CD4-positive, alpha-beta memory T cell (primary cell): Measurements from ENCODE around the gene DNAH6. TPM values are rescaled to one million over a fixed set of nuclear protein-coding genes. Genes with fewer than 3 reads are reported as not detected.

Experiments
- CTCF ChIA-PET: fragments of 350-600 bp; sonication (Branson Sonifier 250); formaldehyde crosslinking; loops from one replicate; lab custom pipeline; 2021; ENCODE audit warnings: inconsistent platforms; ENCODE audit not compliant: partially characterized antibody; lab: Charles Lee
- POLR2A ChIA-PET: fragments of 350-600 bp; sonication (Branson Sonifier 250); formaldehyde crosslinking; loops from one replicate; lab custom pipeline; 2021; ENCODE audit not compliant: partially characterized antibody; lab: Charles Lee
- DNase-seq, 5 donors: peaks; one replicate each; pipeline versions ENCODE4 v3.0.0 to v3.0.0-alpha.2; 2020 to 2022; ENCODE audit warnings: mixed read lengths in 1 of 5
- H3K27ac ChIP-seq: one replicate; pipeline ENCODE4 v1.7.0; 2013; ENCODE audit warnings: low read depth, low read length
- H3K27me3 ChIP-seq: 2 replicates; pipeline ENCODE4 v1.7.0; 2013; ENCODE audit warnings: mild to moderate bottlenecking, low read length, moderate library complexity; ENCODE audit not compliant: insufficient read depth
- H3K36me3 ChIP-seq: 2 replicates; pipeline ENCODE4 v1.7.0; 2013; ENCODE audit warnings: mild to moderate bottlenecking, low read length, moderate library complexity; ENCODE audit not compliant: insufficient read depth
- H3K4me1 ChIP-seq: 2 replicates; pipeline ENCODE4 v1.7.0; 2013; ENCODE audit warnings: mild to moderate bottlenecking, low read length, moderate library complexity; ENCODE audit not compliant: insufficient read depth
- H3K4me3 ChIP-seq, 2 donors: one replicate each; pipeline ENCODE4 v1.7.0; 2013; ENCODE audit warnings: low read length in 2 of 2, mild to moderate bottlenecking in 1 of 2
- H3K9me3 ChIP-seq, 2 donors: one replicate each; pipeline ENCODE4 v1.7.0; 2013; ENCODE audit warnings: low read length in 2 of 2, control low read depth in 1 of 2; ENCODE audit not compliant: control insufficient read depth in 1 of 2
- H3K27ac Mint-ChIP-seq, 7 donors: one replicate each; pipeline ENCODE4 v1.8.0; 2020 to 2021; ENCODE audit warnings: mixed read lengths in 7 of 7, mild to moderate bottlenecking in 6 of 7, inconsistent platforms in 3 of 7, moderate library complexity in 3 of 7
- H3K27me3 Mint-ChIP-seq, 2 donors: one replicate each; pipeline ENCODE4 v1.8.0; 2020 to 2021; ENCODE audit warnings: mixed read lengths in 2 of 2
- H3K36me3 Mint-ChIP-seq, 2 donors: one replicate each; pipeline ENCODE4 v1.8.0; 2020 to 2021; ENCODE audit warnings: mixed read lengths in 2 of 2, inconsistent platforms in 1 of 2, mild to moderate bottlenecking in 1 of 2
- H3K4me1 Mint-ChIP-seq, 4 donors: one replicate each; pipeline ENCODE4 v1.8.0; 2020 to 2021; ENCODE audit warnings: mixed read lengths in 4 of 4, mild to moderate bottlenecking in 1 of 4
- H3K4me3 Mint-ChIP-seq, 8 donors: one replicate each; pipeline ENCODE4 v1.8.0; 2020 to 2021; ENCODE audit warnings: mixed read lengths in 8 of 8, mild to moderate bottlenecking in 7 of 8, moderate library complexity in 6 of 8, inconsistent platforms in 3 of 8
- H3K9me3 Mint-ChIP-seq, 8 donors: one replicate each; pipeline ENCODE4 v1.8.0; 2020 to 2021; ENCODE audit warnings: mixed read lengths in 8 of 8, mild to moderate bottlenecking in 5 of 8, inconsistent platforms in 3 of 8, moderate library complexity in 1 of 8
- intact Hi-C: fragments of 100-400 bp; cut with micrococcal nuclease; formaldehyde crosslinking; loops from one replicate; pipeline ENCODE4 v1.15.1; 2023
- polyA plus RNA-seq, 2 donors: library from polyadenylated mRNA; unstranded; fragments of 300-500 nt; fragmentation: Illumina TruSeq; gene quantifications; one replicate each; pipeline ENCODE4 v1.2.3, GENCODE V29; 2021
- total RNA-seq, 2 experiments: library from RNA; stranded (reverse); gene quantifications; one replicate each; pipeline ENCODE4 v1.2.3, GENCODE V29; 2021

The DNAH6 gene
- total and polyA plus RNA-seq, 4 experiments from 2014 or later, result 0.22 to 2.9 (median 1.2) TPM

DNA sequence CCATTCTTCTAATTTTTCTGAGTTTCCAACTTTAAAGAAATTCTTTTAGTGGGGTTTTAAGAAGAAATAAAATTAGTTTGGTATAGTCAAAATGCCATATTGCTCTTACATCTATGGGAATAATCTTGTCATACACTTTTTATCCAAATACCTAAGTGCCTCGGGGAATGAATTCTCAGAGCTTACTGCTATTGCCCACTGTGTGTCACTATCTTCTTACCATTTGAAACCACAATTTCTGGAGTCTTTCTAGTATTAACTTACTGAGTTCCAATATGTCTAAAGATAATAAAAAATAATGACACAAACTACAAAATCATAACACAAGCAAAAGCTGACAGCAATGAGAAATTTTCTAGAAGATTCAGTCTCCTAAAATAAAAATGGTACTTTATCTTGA, 23.7 kb upstream of the DNAH6 start:
- Mint-ChIP-seq H3K4me3 (no peak overlapping the region), H3K27me3 (no peaks in the 10 kb centered on the region), H3K4me1 (peaks cover 5 to 7% (median 6%) of the 10 kb centered on the region in 4 donors), H3K9me3 (no peaks in the 10 kb centered on the region), H3K36me3 (no peaks in the 10 kb centered on the region), H3K27ac (no peak overlapping the region)
- DNase-seq, result no peak
- intact Hi-C loops, result no loop called here
- POLR2A ChIA-PET, result interaction anchor here (1.1 to 1.7 kb wide), 2 partner anchors 388 to 434 kb away, joined by 3 to 6 read pairs; partner anchors contain the start of gene TRABD2A
- CTCF ChIA-PET, result interaction anchor here (1.1 to 2.6 kb wide), 4 partner anchors 366 to 524 kb away, joined by 3 to 16 read pairs (median 4); no protein-coding TSS in a partner anchor
- Histone ChIP-seq H3K36me3 (no peaks in the 10 kb centered on the region), H3K4me3 (no peak overlapping the region), H3K27me3 (no peaks in the 10 kb centered on the region), H3K4me1 (peaks cover 5% of the 10 kb centered on the region), H3K9me3 (no peaks in the 10 kb centered on the region), H3K27ac (no peak overlapping the region)

- H3K4me3 ChIP-seq, result no peak overlapping the region
- H3K4me1 ChIP-seq, result peaks cover 6% of the 10 kb centered on the region
- POLR2A ChIA-PET, result interaction anchor here (1.1 to 1.7 kb wide), 2 partner anchors 387 to 433 kb away, joined by 3 to 6 read pairs; partner anchors contain the start of gene TRABD2A
- peaks cover 6 to 14% (median 6%) of the 10 kb centered on the region in 4 donors for H3K4me1 Mint-ChIP-seq
- no peaks in the 10 kb centered on the region for H3K27me3 Mint-ChIP-seq
- no peak for DNase-seq
- no peak overlapping the region for H3K27ac ChIP-seq
- no peaks in the 10 kb centered on the region for H3K9me3 Mint-ChIP-seq
- no peaks in the 10 kb centered on the region for H3K9me3 ChIP-seq
- no peak overlapping the region for H3K4me3 Mint-ChIP-seq
- H3K36me3 ChIP-seq, result no peaks in the 10 kb centered on the region
- CTCF ChIA-PET, result interaction anchor here (1.1 to 2.6 kb wide), 4 partner anchors 365 to 523 kb away, joined by 3 to 16 read pairs (median 4); no protein-coding TSS in a partner anchor
- H3K27me3 ChIP-seq, result no peaks in the 10 kb centered on the region
- intact Hi-C loops, result no loop called here
- no peak overlapping the region for H3K27ac Mint-ChIP-seq
- no peaks in the 10 kb centered on the region for H3K36me3 Mint-ChIP-seq
Observed at GRCh38 chr2:84493514-84493913, 22.8 kb upstream of the DNAH6 start.

DNA sequence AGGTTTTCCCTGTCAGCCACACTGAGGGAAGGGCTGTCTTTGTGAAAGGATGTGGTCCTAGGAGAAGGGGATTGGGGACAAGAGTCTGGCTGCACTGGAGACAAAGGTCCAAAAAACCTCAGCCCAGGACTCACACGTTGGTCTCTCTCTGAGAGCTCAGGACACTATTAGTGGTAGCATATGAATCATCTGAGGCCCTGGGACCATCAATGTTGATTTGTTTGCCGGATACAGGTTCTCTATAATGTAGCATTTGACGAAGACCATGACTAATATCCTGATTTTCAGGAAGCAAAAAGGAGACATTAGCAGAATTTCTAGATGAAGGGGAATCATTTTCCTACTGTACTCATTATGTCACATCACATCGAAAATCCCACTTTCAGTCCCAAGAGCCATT, 22.2 kb upstream of the DNAH6 start:
- Mint-ChIP-seq H3K27me3 (no peaks in the 10 kb centered on the region), H3K4me3 (no peak overlapping the region), H3K36me3 (no peaks in the 10 kb centered on the region), H3K9me3 (no peaks in the 10 kb centered on the region), H3K4me1 (peaks cover 6 to 14% (median 6%) of the 10 kb centered on the region in 4 donors), H3K27ac (no peak overlapping the region)
- no peak overlapping the region for H3K27ac ChIP-seq
- H3K4me1 ChIP-seq, result peaks cover 8% of the 10 kb centered on the region
- POLR2A ChIA-PET, result interaction anchor here (1.7 kb wide), 1 partner anchor 432 kb away, joined by 6 read pairs; no protein-coding TSS in a partner anchor
- DNase-seq, result no peak
- H3K9me3 ChIP-seq, result no peaks in the 10 kb centered on the region
- no peaks in the 10 kb centered on the region for H3K27me3 ChIP-seq
- H3K36me3 ChIP-seq, result no peaks in the 10 kb centered on the region
- H3K4me3 ChIP-seq, result no peak overlapping the region
- CTCF ChIA-PET, result interaction anchor here (1.2 to 2.6 kb wide), 3 partner anchors 364 to 432 kb away, joined by 4 to 16 read pairs (median 5); no protein-coding TSS in a partner anchor
- intact Hi-C loops, result loop anchor here (2.0 kb wide), 1 partner anchor 247 kb away; no protein-coding TSS in a partner anchor

DNA sequence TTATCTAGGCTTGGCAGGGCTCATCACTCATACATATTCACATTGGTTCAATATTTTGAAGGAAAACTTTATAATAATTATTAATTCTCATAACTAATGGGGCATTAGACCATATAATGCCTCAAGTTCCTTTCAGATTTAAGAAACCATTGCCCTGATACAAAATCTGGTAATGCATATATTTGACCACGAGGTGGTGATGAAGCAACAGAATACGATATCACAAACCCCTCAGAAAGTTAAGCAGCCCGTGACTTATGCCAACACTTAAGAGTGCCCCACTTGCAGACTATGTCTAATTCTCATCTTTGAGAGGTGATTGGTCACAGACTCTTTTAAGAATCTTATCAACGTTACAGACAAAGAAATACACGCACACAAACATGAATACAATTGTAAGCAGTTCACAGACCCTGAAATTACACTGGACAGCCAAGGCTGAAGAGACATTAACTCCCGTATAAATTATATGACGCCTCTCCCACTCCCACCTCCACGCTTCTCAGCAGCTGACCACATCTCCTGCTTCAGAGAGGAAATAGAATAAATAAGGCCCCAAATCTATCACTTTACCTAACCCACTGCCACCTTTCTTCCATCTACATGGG, 20.7 kb upstream of the DNAH6 start:
- no peak overlapping the region for H3K27ac ChIP-seq
- Mint-ChIP-seq H3K27ac (peak overlapping the region in 6 of 7 donors; percentile 39 to 84 (median 60)), H3K9me3 (no peaks in the 10 kb centered on the region), H3K36me3 (no peaks in the 10 kb centered on the region), H3K27me3 (no peaks in the 10 kb centered on the region), H3K4me3 (no peak overlapping the region), H3K4me1 (peaks cover 6 to 14% (median 7%) of the 10 kb centered on the region in 4 donors)
- H3K36me3 ChIP-seq, result no peaks in the 10 kb centered on the region
- H3K4me1 ChIP-seq, result peaks cover 8% of the 10 kb centered on the region
- intact Hi-C loops, result loop anchor here (1.0 to 2.0 kb wide), 7 partner anchors 136 to 790 kb away; no protein-coding TSS in a partner anchor
- POLR2A ChIA-PET, result interaction anchor here (1.1 kb wide), 1 partner anchor 369 kb away, joined by 3 read pairs; no protein-coding TSS in a partner anchor
- DNase-seq, result peak; percentile 63 to 75 (median 71)
- H3K4me3 ChIP-seq, result no peak overlapping the region
- H3K27me3 ChIP-seq, result no peaks in the 10 kb centered on the region
- no peaks in the 10 kb centered on the region for H3K9me3 ChIP-seq
- CTCF ChIA-PET, result interaction anchor here (0.7 kb wide), 1 partner anchor 245 kb away, joined by 3 read pairs; no protein-coding TSS in a partner anchor

GRCh38 chr2:84496386-84496785, 19.9 kb upstream of the DNAH6 start:
- no peak for DNase-seq
- Mint-ChIP-seq H3K27ac (peak overlapping the region in 1 of 7 donors; percentile 60), H3K9me3 (no peaks in the 10 kb centered on the region), H3K4me3 (no peak overlapping the region), H3K4me1 (peaks cover 6 to 14% (median 7%) of the 10 kb centered on the region in 4 donors), H3K36me3 (no peaks in the 10 kb centered on the region), H3K27me3 (no peaks in the 10 kb centered on the region)
- Histone ChIP-seq H3K9me3 (no peaks in the 10 kb centered on the region), H3K27me3 (no peaks in the 10 kb centered on the region), H3K4me3 (no peak overlapping the region), H3K27ac (no peak overlapping the region), H3K36me3 (no peaks in the 10 kb centered on the region), H3K4me1 (peaks cover 8% of the 10 kb centered on the region)
- CTCF ChIA-PET, result interaction anchor here (0.7 to 2.4 kb wide), 4 partner anchors 38 to 803 kb away, joined by 3 to 16 read pairs (median 3); no protein-coding TSS in a partner anchor
- POLR2A ChIA-PET, result no interaction called here
- intact Hi-C loops, result no loop called here

GRCh38 chr2:84497285-84497684, 19.0 kb upstream of the DNAH6 start:
- DNase-seq, result no peak
- Histone ChIP-seq H3K4me1 (peaks cover 8% of the 10 kb centered on the region), H3K27me3 (no peaks in the 10 kb centered on the region), H3K4me3 (no peak overlapping the region), H3K27ac (no peak overlapping the region), H3K9me3 (no peaks in the 10 kb centered on the region), H3K36me3 (no peaks in the 10 kb centered on the region)
- Mint-ChIP-seq H3K4me3 (no peak overlapping the region), H3K27me3 (no peaks in the 10 kb centered on the region), H3K4me1 (peaks cover 6 to 14% (median 7%) of the 10 kb centered on the region in 4 donors), H3K36me3 (no peaks in the 10 kb centered on the region), H3K9me3 (peaks cover 0 to 4% (median 0%) of the 10 kb centered on the region in 8 donors), H3K27ac (peak overlapping the region in 1 of 7 donors; percentile 10)
- POLR2A ChIA-PET, result interaction anchor here (0.9 to 1.7 kb wide), 4 partner anchors 20 to 472 kb away, joined by 3 to 4 read pairs (median 3); no protein-coding TSS in a partner anchor
- intact Hi-C loops, result no loop called here
- CTCF ChIA-PET, result interaction anchor here (0.7 to 2.4 kb wide), 22 partner anchors 9 to 802 kb away, joined by 3 to 37 read pairs (median 4); no protein-coding TSS in a partner anchor
